Peyer's patch (tissue), 4 donors: ENCODE measurements around the gene OR5D14. TPM values are rescaled to one million over a fixed set of nuclear protein-coding genes. Genes with fewer than 3 reads are reported as not detected.

Source experiments
- DNase-seq, 3 donors: peaks; one replicate each; pipeline ENCODE4 v3.0.0-alpha.2; 2017 to 2019
- H3K27ac ChIP-seq, 4 donors: fragments of 200-600 bp; sonication (generic); one replicate each; pipeline ENCODE4 v1.5.1; 2016 to 2019
- H3K27me3 ChIP-seq, 2 donors: fragments of 200-600 bp; sonication (generic); one replicate each; pipeline ENCODE4 v1.5.1; 2019
- H3K36me3 ChIP-seq, 3 donors: fragments of 200-600 bp; sonication (generic); one replicate each; pipeline ENCODE4 v1.5.1; 2016 to 2019
- H3K4me1 ChIP-seq, 4 donors: fragments of 200-600 bp; sonication (generic); one replicate each; pipeline ENCODE4 v1.5.1; 2016 to 2019
- H3K4me3 ChIP-seq, 4 donors: fragments of 200-600 bp; sonication (generic); 1 replicate in 3 of 4; 2 replicates in 1 of 4; pipeline ENCODE4 v1.5.1; 2016 to 2019; ENCODE audit warnings: mild to moderate bottlenecking in 1 of 4
- H3K9me3 ChIP-seq, 4 donors: fragments of 200-600 bp; sonication (generic); one replicate each; pipeline ENCODE4 v1.5.1; 2016 to 2019; ENCODE audit warnings: mild to moderate bottlenecking in 1 of 4
- CTCF ChIP-seq, 6 experiments: fragments of 450-650 bp in 4 of 6; fragments of 200-600 bp in 2 of 6; sonication (generic) in 1 of 6; IDR thresholded peaks; one replicate each; pipeline ENCODE4 v1.5.1; 2017 to 2019; ENCODE audit warnings: antibody characterized with exemption in 6 of 6, mild to moderate bottlenecking in 3 of 6, moderate library complexity in 1 of 6
- POLR2A ChIP-seq, 2 donors: fragments of 450-650 bp; IDR thresholded peaks; one replicate each; pipeline ENCODE4 v1.5.1; 2017; ENCODE audit warnings: antibody characterized with exemption in 2 of 2, mild to moderate bottlenecking in 2 of 2, moderate library complexity in 2 of 2
- total RNA-seq, 4 donors: library from RNA; depleted of rRNA; stranded (reverse); fragments of >200 nt; gene quantifications; one replicate each; pipeline ENCODE4 v1.1.0, GENCODE V29; 2016

Gene OR5D14
- total RNA-seq, 4 donors from 2014 or later = not detected

- DNase-seq = no peak
- no peaks in the 10 kb centered on the region for H3K9me3 ChIP-seq
- no peaks in the 10 kb centered on the region for H3K27me3 ChIP-seq
- no peak within 1 kb of the TSS for H3K4me3 ChIP-seq
- H3K36me3 ChIP-seq = no peaks in the 10 kb centered on the region
- H3K4me1 ChIP-seq = no peaks in the 10 kb centered on the region
- H3K27ac ChIP-seq = no peak within 1 kb of the TSS
- TF ChIP-seq CTCF (IDR thresholded peaks at IDR 0.05) (no peak), POLR2A (IDR thresholded peaks at IDR 0.05) (no peak)
Measured at GRCh38 chr11:55819330-55819729, 24.0 kb downstream of the OR5D14 start, which contains the start of gene OR5D18. OR5D18 (plus strand) TSS chr11:55819630; CDS start chr11:55819630, 0 bp downstream.

DNA sequence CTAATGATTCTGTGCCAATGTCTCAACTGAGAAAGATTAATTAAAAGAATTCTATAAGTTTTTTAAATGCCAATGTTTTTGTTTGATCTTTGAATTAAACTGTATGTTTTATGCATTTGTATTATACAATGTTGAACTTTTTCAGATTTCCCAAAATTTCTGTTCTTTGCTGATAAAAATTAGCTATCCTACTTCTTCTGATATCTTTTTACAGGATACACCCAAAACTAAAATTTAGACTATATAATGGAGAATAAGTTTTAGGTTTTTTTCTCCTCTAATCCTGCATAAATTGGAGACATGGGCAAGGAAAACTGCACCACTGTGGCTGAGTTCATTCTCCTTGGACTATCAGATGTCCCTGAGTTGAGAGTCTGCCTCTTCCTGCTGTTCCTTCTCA is 31.6 kb downstream of the OR5D14 start, which contains the start of gene OR5L2:
Gene OR5L2, plus strand, starts transcription at position 301 of the 400 bp plus-strand sequence. Its CDS starts 0 bp downstream, at position 301.
- Histone ChIP-seq H3K27me3 (no peaks in the 10 kb centered on the region), H3K9me3 (no peaks in the 10 kb centered on the region), H3K27ac (no peak within 1 kb of the TSS), H3K36me3 (no peaks in the 10 kb centered on the region), H3K4me1 (no peaks in the 10 kb centered on the region), H3K4me3 (no peak within 1 kb of the TSS)
- no peak for TF ChIP-seq CTCF (IDR thresholded peaks at IDR 0.05)
- TF ChIP-seq POLR2A (IDR thresholded peaks at IDR 0.05) = no peak
- no peak for DNase-seq

DNA sequence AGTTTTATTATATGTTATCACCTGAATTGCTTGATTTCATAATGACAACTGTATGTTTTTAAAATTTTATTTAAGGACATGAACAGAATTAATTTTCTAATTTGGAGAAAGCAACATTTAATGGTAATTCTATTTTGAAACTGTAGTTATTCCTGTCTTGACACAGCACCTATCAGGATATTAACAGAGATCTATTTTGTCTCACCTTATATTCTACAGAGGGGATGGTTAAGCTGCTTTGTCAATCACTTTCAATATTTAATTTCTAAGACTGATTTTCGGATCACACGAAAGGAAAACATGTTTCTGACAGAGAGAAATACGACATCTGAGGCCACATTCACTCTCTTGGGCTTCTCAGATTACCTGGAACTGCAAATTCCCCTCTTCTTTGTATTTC is 43.1 kb downstream of the OR5D14 start, which contains the start of gene OR5D16:
Gene OR5D16, plus strand, starts transcription at position 301 of the 400 bp plus-strand sequence. Its CDS starts 0 bp downstream, at position 301.
- H3K9me3 ChIP-seq = no peaks in the 10 kb centered on the region
- H3K27me3 ChIP-seq = no peaks in the 10 kb centered on the region
- no peaks in the 10 kb centered on the region for H3K36me3 ChIP-seq
- TF ChIP-seq POLR2A (IDR thresholded peaks at IDR 0.05) (no peak), CTCF (IDR thresholded peaks at IDR 0.05) (no peak)
- no peak within 1 kb of the TSS for H3K27ac ChIP-seq
- no peaks in the 10 kb centered on the region for H3K4me1 ChIP-seq
- DNase-seq = no peak
- no peak within 1 kb of the TSS for H3K4me3 ChIP-seq

Other genes starting within 250 kb of the OR5D14 start
- gene OR4C15, start 241.1 kb upstream of the OR5D14 start, total RNA-seq = not detected
- not detected for gene OR4C16, start 223.4 kb upstream of the OR5D14 start, total RNA-seq
- not detected for gene OR4C11, start 187.9 kb upstream of the OR5D14 start, total RNA-seq
- gene OR4P4, start 160.4 kb upstream of the OR5D14 start, total RNA-seq = not detected
- gene OR4S2, start 147.2 kb upstream of the OR5D14 start, total RNA-seq = not detected
- not detected for gene OR4C6, start 133.4 kb upstream of the OR5D14 start, total RNA-seq
- not detected for gene OR5D13, start 22.1 kb upstream of the OR5D14 start, total RNA-seq
- gene OR5L1, start 15.8 kb downstream of the OR5D14 start, total RNA-seq = not detected
- gene OR5D18, start 24.1 kb downstream of the OR5D14 start, total RNA-seq = not detected
- gene OR5L2, start 31.7 kb downstream of the OR5D14 start, total RNA-seq = not detected
- gene OR5D16, start 43.2 kb downstream of the OR5D14 start, total RNA-seq = not detected
- not detected for gene TRIM51, start 87.7 kb downstream of the OR5D14 start, total RNA-seq
- gene OR5W2, start 119.0 kb downstream of the OR5D14 start, total RNA-seq = not detected
- not detected for gene OR5I1, start 140.8 kb downstream of the OR5D14 start, total RNA-seq
- not detected for gene OR10AG1, start 174.4 kb downstream of the OR5D14 start, total RNA-seq
- gene OR5F1, start 199.1 kb downstream of the OR5D14 start, total RNA-seq = not detected
- gene OR5AS1, start 232.1 kb downstream of the OR5D14 start, total RNA-seq = not detected